K562 (cell line): Measurements from ENCODE around the gene TMEM151A. TPM values are rescaled to one million over a fixed set of nuclear protein-coding genes. Genes with fewer than 3 reads are reported as not detected.

ENCODE experiments used
- ATF7 ChIP-seq: fragments of 450-650 bp; IDR thresholded peaks from 2 replicates; pipeline ENCODE4 v1.7.1; 2014; ENCODE audit warnings: mild to moderate bottlenecking, moderate library complexity
- DMBX1 ChIP-seq: fragments of 250-450 bp; sonication (Bioruptor Pico); IDR thresholded peaks from 2 replicates; pipeline ENCODE4 v1.8.0; 2022; ENCODE audit warnings: inconsistent platforms, mild to moderate bottlenecking, moderate library complexity, borderline replicate concordance
- HDAC1 ChIP-seq, 2 experiments: fragments of 450-650 bp; IDR thresholded peaks; 2 replicates each; pipeline ENCODE4 v1.6.1; 2016 to 2017; ENCODE audit warnings: inconsistent platforms in 1 of 2, mild to moderate bottlenecking in 1 of 2, moderate library complexity in 1 of 2
- HDAC6 ChIP-seq: IDR thresholded peaks from 2 replicates; pipeline ENCODE4 v1.6.1; 2012; ENCODE audit warnings: low read depth, mild to moderate bottlenecking, control low read depth, inconsistent platforms, low read length, moderate library complexity
- MTA1 ChIP-seq: fragments of 450-650 bp; IDR thresholded peaks from 2 replicates; pipeline ENCODE4 v1.6.1; 2017; ENCODE audit warnings: borderline replicate concordance
- NFIX ChIP-seq: fragments of 250-450 bp; sonication (Bioruptor Pico); IDR thresholded peaks from 2 replicates; pipeline ENCODE4 v1.4.0; 2020; ENCODE audit warnings: low read depth, mild to moderate bottlenecking, moderate library complexity
- PYGO2 ChIP-seq: fragments of 450-650 bp; IDR thresholded peaks from 2 replicates; pipeline ENCODE4 v1.6.1; 2016; ENCODE audit warnings: mild to moderate bottlenecking, missing genetic modification characterization, moderate library complexity, missing compliant biosample characterization
- ZBTB17 ChIP-seq: fragments of 450-650 bp; formaldehyde crosslinking; IDR thresholded peaks from 2 replicates; pipeline ENCODE4 v1.4.0; 2020; ENCODE audit warnings: mild to moderate bottlenecking
- ZFP1 ChIP-seq: fragments of 450-650 bp; formaldehyde crosslinking; IDR thresholded peaks from 2 replicates; pipeline ENCODE4 v1.4.0; 2020; ENCODE audit warnings: mild to moderate bottlenecking, mixed read lengths
- ZNF197 ChIP-seq: fragments of 200-800 bp; sonication (Bioruptor generic); IDR thresholded peaks from 2 replicates; pipeline ENCODE4 v1.6.1; 2016; ENCODE audit warnings: low read depth, missing genetic modification characterization, missing compliant biosample characterization
- ZNF696 ChIP-seq: fragments of 250-450 bp; sonication (Bioruptor Pico); conservative IDR thresholded peaks from 2 replicates; pipeline ENCODE4 v1.4.0; 2020; ENCODE audit warnings: mild to moderate bottlenecking, moderate library complexity
- polyA plus RNA-seq, 8 experiments: library from polyadenylated mRNA; depleted of rRNA in 4 of 8; stranded (reverse) in 5 of 8; unstranded in 3 of 8; fragments of >200 nt; fragmentation: Nextera tagmentation in 2 of 8; fragmentation: Illumina TruSeq in 1 of 8; extraction: Ambion mirVana in 2 of 8; extraction: Trizol in 1 of 8; gene quantifications; 2 replicates each; pipeline versions ENCODE4 v1.2.1 to v1.2.3, GENCODE V29; 2011 to 2014; ENCODE audit warnings: inconsistent platforms in 1 of 8, missing spikeins in 1 of 8
- total RNA-seq, 7 experiments: library from RNA; depleted of rRNA in 6 of 7; stranded (reverse); fragments of >200 nt in 6 of 7; fragmentation: Illumina TruSeq in 2 of 7; extraction: Trizol in 2 of 7; gene quantifications; 2 replicates each; pipeline versions ENCODE4 v1.2.1 to v1.2.3, GENCODE V29; 2011 to 2021; ENCODE audit warnings: low replicate concordance in 1 of 7
- TF ChIP-seq, protein P1 (sequence below): fragments of 450-650 bp; IDR thresholded peaks from 2 replicates; pipeline ENCODE4 v1.6.1; 2014; ENCODE audit warnings: low read depth, mild to moderate bottlenecking, moderate library complexity, borderline replicate concordance
- TF ChIP-seq, protein P2 (sequence below): sonication (generic); formaldehyde crosslinking; IDR thresholded peaks from 2 replicates; pipeline ENCODE4 v1.9.0; 2022; ENCODE audit warnings: mild to moderate bottlenecking, missing genetic modification reagents
- TF ChIP-seq, protein P3 (sequence below), 2 experiments: fragments of 450-650 bp in 1 of 2; sonication (generic) in 1 of 2; formaldehyde crosslinking in 1 of 2; IDR thresholded peaks; 2 replicates each; pipeline versions ENCODE4 v1.7.1 to v1.9.0; 2016 to 2022; ENCODE audit warnings: inconsistent platforms in 1 of 2, mild to moderate bottlenecking in 1 of 2, missing genetic modification reagents in 1 of 2

Gene TMEM151A
- total and polyA plus RNA-seq, 9 of the 15 experiments (the other 6 are each of a cell fraction or from before 2014, with no cell fraction given) = not detected

DNA sequence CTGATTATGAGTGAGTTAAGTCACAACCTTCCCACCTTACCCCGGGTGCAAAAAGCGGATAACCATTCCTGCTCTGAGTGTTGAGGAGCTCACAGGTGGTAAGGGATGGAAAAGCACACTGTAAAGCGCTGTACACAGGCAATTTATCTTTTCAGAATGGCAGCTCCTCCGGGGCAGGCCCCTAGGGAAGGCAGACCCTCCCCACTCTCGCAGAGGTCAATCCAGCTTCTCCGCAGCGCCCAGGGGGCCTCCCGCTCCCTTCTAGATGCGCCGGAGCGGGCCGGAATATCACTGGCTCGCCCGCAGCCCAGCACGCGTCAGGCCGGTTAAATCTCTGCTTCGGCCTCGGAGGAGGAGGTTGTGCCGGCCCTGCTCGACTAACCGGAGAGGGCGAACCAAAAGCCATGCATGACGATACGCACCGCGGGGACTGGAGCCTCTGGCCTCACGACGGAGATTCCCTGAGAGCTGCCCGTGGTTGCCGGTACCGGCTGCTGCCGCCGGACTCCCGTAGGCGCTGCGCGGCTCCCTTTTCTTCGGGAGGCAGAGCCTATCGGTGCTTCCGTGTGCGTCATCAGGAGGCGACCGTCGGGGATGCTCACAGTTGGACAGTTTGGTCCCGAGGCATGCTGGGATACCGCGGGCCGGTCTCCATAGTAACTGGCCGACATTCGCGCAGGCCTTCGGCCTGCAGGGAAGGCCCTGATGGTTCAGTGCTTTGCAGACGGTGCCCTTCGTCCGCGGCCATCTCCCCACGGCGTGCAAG is 53.0 kb downstream of the TMEM151A start, which contains the start of gene BRMS1 (continued):
- TF ChIP-seq HDAC1 (IDR thresholded peaks at IDR 0.05) = peak in 1 of 2 experiments; percentile 98; a peak in 2 of 4 replicates
- TF ChIP-seq ZNF696 (CRISPR knock-in tag) = no peak
- peak; percentile 99 for TF ChIP-seq MTA1
- TF ChIP-seq DMBX1 (CRISPR knock-in tag) = no peak
- no peak for TF ChIP-seq ZFP1 (CRISPR knock-in tag)
- 0 out of 2 replicates have a peak, but pooled peaks have one; percentile 16 for TF ChIP-seq ZBTB17 (CRISPR knock-in tag)
- TF ChIP-seq, protein P1, sequence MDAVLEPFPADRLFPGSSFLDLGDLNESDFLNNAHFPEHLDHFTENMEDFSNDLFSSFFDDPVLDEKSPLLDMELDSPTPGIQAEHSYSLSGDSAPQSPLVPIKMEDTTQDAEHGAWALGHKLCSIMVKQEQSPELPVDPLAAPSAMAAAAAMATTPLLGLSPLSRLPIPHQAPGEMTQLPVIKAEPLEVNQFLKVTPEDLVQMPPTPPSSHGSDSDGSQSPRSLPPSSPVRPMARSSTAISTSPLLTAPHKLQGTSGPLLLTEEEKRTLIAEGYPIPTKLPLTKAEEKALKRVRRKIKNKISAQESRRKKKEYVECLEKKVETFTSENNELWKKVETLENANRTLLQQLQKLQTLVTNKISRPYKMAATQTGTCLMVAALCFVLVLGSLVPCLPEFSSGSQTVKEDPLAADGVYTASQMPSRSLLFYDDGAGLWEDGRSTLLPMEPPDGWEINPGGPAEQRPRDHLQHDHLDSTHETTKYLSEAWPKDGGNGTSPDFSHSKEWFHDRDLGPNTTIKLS = 0 out of 2 replicates have a peak, but pooled peaks have one; percentile 31
- TF ChIP-seq PYGO2 (tag) = no peak
- TF ChIP-seq NFIX (CRISPR knock-in tag) = no peak
- 0 out of 2 replicates have a peak, but pooled peaks have one; percentile 36 for TF ChIP-seq ZNF197
- peak; percentile 83 for TF ChIP-seq ATF7
- TF ChIP-seq, protein P2, sequence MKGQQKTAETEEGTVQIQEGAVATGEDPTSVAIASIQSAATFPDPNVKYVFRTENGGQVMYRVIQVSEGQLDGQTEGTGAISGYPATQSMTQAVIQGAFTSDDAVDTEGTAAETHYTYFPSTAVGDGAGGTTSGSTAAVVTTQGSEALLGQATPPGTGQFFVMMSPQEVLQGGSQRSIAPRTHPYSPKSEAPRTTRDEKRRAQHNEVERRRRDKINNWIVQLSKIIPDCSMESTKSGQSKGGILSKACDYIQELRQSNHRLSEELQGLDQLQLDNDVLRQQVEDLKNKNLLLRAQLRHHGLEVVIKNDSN = no peak; the same call in 1 of the 2 replicates
- no peak for TF ChIP-seq HDAC6
- TF ChIP-seq, protein P3, sequence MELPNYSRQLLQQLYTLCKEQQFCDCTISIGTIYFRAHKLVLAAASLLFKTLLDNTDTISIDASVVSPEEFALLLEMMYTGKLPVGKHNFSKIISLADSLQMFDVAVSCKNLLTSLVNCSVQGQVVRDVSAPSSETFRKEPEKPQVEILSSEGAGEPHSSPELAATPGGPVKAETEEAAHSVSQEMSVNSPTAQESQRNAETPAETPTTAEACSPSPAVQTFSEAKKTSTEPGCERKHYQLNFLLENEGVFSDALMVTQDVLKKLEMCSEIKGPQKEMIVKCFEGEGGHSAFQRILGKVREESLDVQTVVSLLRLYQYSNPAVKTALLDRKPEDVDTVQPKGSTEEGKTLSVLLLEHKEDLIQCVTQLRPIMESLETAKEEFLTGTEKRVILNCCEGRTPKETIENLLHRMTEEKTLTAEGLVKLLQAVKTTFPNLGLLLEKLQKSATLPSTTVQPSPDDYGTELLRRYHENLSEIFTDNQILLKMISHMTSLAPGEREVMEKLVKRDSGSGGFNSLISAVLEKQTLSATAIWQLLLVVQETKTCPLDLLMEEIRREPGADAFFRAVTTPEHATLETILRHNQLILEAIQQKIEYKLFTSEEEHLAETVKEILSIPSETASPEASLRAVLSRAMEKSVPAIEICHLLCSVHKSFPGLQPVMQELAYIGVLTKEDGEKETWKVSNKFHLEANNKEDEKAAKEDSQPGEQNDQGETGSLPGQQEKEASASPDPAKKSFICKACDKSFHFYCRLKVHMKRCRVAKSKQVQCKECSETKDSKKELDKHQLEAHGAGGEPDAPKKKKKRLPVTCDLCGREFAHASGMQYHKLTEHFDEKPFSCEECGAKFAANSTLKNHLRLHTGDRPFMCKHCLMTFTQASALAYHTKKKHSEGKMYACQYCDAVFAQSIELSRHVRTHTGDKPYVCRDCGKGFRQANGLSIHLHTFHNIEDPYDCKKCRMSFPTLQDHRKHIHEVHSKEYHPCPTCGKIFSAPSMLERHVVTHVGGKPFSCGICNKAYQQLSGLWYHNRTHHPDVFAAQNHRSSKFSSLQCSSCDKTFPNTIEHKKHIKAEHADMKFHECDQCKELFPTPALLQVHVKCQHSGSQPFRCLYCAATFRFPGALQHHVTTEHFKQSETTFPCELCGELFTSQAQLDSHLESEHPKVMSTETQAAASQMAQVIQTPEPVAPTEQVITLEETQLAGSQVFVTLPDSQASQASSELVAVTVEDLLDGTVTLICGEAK (IDR thresholded peaks at IDR 0.05) = peak; percentile 49
- TF ChIP-seq, protein P3 (CRISPR knock-in tag; IDR thresholded peaks at IDR 0.05) = no peak
